ENCODE data around the gene PTCD1. TPM values are rescaled to one million over a fixed set of nuclear protein-coding genes. Genes with fewer than 3 reads are reported as not detected.

The PTCD1 gene
- total and polyA plus RNA-seq, 2 of the 8 experiments (the other 6 are each of a cell fraction or from before 2014, with no cell fraction given) = 7.5 to 7.6 TPM

- no peaks in the 10 kb centered on the region; a peak in 1 of 4 replicates for H3K9me3 ChIP-seq (ENCODE audit: insufficient read depth in 2 of 2, low read depth in 1 of 2, low read length in 1 of 2)
- peaks cover 19 to 67% (median 50%) of the 10 kb centered on the region in 4 experiments for H3K36me3 ChIP-seq (ENCODE audit: control insufficient read depth in 2 of 4, insufficient read depth in 4 of 4, low read length in 3 of 4)
- H4K8ac ChIP-seq (ENCODE audit: extremely low read depth, insufficient read depth, low read length) = 0 out of 2 replicates have a peak overlapping the region, but pooled peaks have one; percentile 46
- no peak overlapping the region for H2BK12ac ChIP-seq (ENCODE audit: low read depth, low read length)
- H3K18ac ChIP-seq (ENCODE audit: extremely low read depth, low read length) = no peak overlapping the region
- no peak overlapping the region for H2BK15ac ChIP-seq (ENCODE audit: low read length)
- no peak overlapping the region for H4K5ac ChIP-seq (ENCODE audit: insufficient read length, low read depth, low read length)
- H2AK5ac ChIP-seq (ENCODE audit: low read depth, low read length) = no peak overlapping the region
- no peak for DNase-seq (ENCODE audit: low read depth in 1 of 2, low spot score in 2 of 2)
- H3K23ac ChIP-seq (ENCODE audit: insufficient read length) = no peak overlapping the region
- H3K4me2 ChIP-seq (ENCODE audit: insufficient read depth in 1 of 2, low read depth in 2 of 2, low read length in 2 of 2) = no peak overlapping the region
- H3K14ac ChIP-seq (ENCODE audit: insufficient read length) = no peak overlapping the region
- no peak overlapping the region for H4K91ac ChIP-seq (replicated peaks; ENCODE audit: insufficient read length, low read length)
- H3K4ac ChIP-seq (replicated peaks; ENCODE audit: insufficient read length, low read depth, low read length) = no peak overlapping the region
- H2BK120ac ChIP-seq (replicated peaks; ENCODE audit: low read depth, low read length) = no peak overlapping the region
- H3K4me1 ChIP-seq (replicated peaks in 1 of 4; ENCODE audit: control insufficient read depth in 3 of 4, insufficient read depth in 4 of 4, low read length in 3 of 4) = no peaks in the 10 kb centered on the region
- H3K79me1 ChIP-seq (ENCODE audit: low read depth, low read length) = no peaks in the 10 kb centered on the region; the same call in 1 of the 2 replicates
- FAIRE-seq = no peak
- no peak overlapping the region for H3K9ac ChIP-seq (replicated peaks in 1 of 4; ENCODE audit: extremely low read depth in 1 of 4, low read depth in 3 of 4, low read length in 3 of 4)
- no peak overlapping the region for H3K27ac ChIP-seq (ENCODE audit: low read depth, low read length)
- H3K23me2 ChIP-seq (ENCODE audit: low read depth, low read length) = no peaks in the 10 kb centered on the region
- ChIA-PET CTCF (ENCODE audit: partially characterized antibody) (interaction anchor here (0.6 to 1.1 kb wide), 4 partner anchors 18 to 483 kb away, joined by 3 to 4 read pairs (median 3); no protein-coding TSS in a partner anchor), POLR2A (ENCODE audit: partially characterized antibody) (interaction anchor here (0.6 to 3.5 kb wide), 15 partner anchors 9 to 70 kb away, joined by 3 to 18 read pairs (median 4); partner anchors contain the start of genes BUD31, CPSF4, PDAP1 and PTCD1)
- H3K27me3 ChIP-seq (replicated peaks in 1 of 4; ENCODE audit: control insufficient read depth in 3 of 4, extremely low read depth in 1 of 4, insufficient read depth in 3 of 4, low read length in 3 of 4) = no peaks in the 10 kb centered on the region
- WGBS, 2 experiments (ENCODE audit: extremely low coverage in 1 of 2, insufficient coverage in 1 of 2, insufficient read length in 1 of 2, insufficient replicate concordance in 2 of 2, low coverage in 1 of 2, low lambda C conversion rate in 2 of 2, missing lambda C conversion rate in 1 of 2) = 90% methylated on average over 8 of the region's 8 CpGs; no CpG with 5 or more reads in 1 of the 2 experiments
- no peak overlapping the region for H3K4me3 ChIP-seq (ENCODE audit: extremely low read depth in 1 of 4, insufficient read depth in 2 of 4, low read depth in 3 of 4, low read length in 4 of 4)
- H3K56ac ChIP-seq (replicated peaks; ENCODE audit: insufficient read length, low read depth, low read length) = no peak overlapping the region
- peaks cover 0 to 7% of the 10 kb centered on the region in 2 experiments for H4K20me1 ChIP-seq (replicated peaks in 1 of 2; ENCODE audit: control insufficient read depth in 1 of 2, insufficient read depth in 2 of 2, low read length in 2 of 2)
- no peak overlapping the region for H2BK5ac ChIP-seq (ENCODE audit: low read depth, low read length)
- H2AFZ ChIP-seq (ENCODE audit: low read length) = no peak overlapping the region
- H2BK20ac ChIP-seq (ENCODE audit: low read length) = no peak overlapping the region
- no peaks in the 10 kb centered on the region for H3K79me2 ChIP-seq (ENCODE audit: control insufficient read depth in 1 of 2, insufficient read depth in 2 of 2, low read length in 2 of 2)
- TF ChIP-seq EP300 (IDR thresholded peaks at IDR 0.05; ENCODE audit: borderline replicate concordance in 1 of 2, low read depth in 2 of 2, low read length in 2 of 2) = no peak
- no peak for TF ChIP-seq SP2 (IDR thresholded peaks at IDR 0.05; ENCODE audit: low read length)
- no peak for TF ChIP-seq E2F6 (IDR thresholded peaks at IDR 0.05)
- TF ChIP-seq HDAC6 (IDR thresholded peaks at IDR 0.05; ENCODE audit: low read depth, low read length) = no peak
- TF ChIP-seq TAF7 (optimal IDR thresholded peaks at IDR 0.05; ENCODE audit: borderline replicate concordance, low read depth, low read length) = no peak
- TF ChIP-seq RFX5 (IDR thresholded peaks at IDR 0.05; ENCODE audit: borderline replicate concordance, low read depth, low read length) = no peak
- no peak for TF ChIP-seq EZH2 (IDR thresholded peaks at IDR 0.05; ENCODE audit: low read depth, low read length, severe bottlenecking)
- TF ChIP-seq FOSL1 (IDR thresholded peaks at IDR 0.05; ENCODE audit: insufficient read depth, low read depth, low read length) = no peak
- TF ChIP-seq CHD1 (IDR thresholded peaks at IDR 0.05; ENCODE audit: low read depth, low read length) = no peak
- no peak for TF ChIP-seq USF2 (IDR thresholded peaks at IDR 0.05; ENCODE audit: low read length)
- no peak for TF ChIP-seq CBX5 (IDR thresholded peaks at IDR 0.05; ENCODE audit: low read depth, low read length)
- no peak for TF ChIP-seq EGR1 (IDR thresholded peaks at IDR 0.05; ENCODE audit: borderline replicate concordance, low read depth, low read length)
These were observed 8.8 kb downstream of the PTCD1 start for GRCh38 chr7:99429756-99430155.
